Mammary epithelial cell (primary cell): ENCODE results near the gene CORO2B.
"Not testable (repeated sequence)": the region's sequence is repeated elsewhere in the genome, so short reads cannot be mapped to it uniquely, and the experiment has no call there.

Experiments
- EZH2 ChIP-seq: IDR thresholded peaks from 2 replicates; pipeline ENCODE4 v1.6.1; 2012; ENCODE audit warnings: low read length, inconsistent platforms, borderline replicate concordance
- TF ChIP-seq, protein P1 (sequence below), 2 donors: IDR thresholded peaks in 1 of 2; conservative IDR thresholded peaks in 1 of 2; 2 replicates each; pipeline ENCODE4 v1.5.1; 2011 to 2012; ENCODE audit warnings: inconsistent platforms in 2 of 2, low read length in 2 of 2, mild to moderate bottlenecking in 2 of 2, control low read depth in 1 of 2, low read depth in 1 of 2; ENCODE audit not compliant: insufficient read depth in 1 of 2; ENCODE audit errors: extremely low read depth in 1 of 2

DNA sequence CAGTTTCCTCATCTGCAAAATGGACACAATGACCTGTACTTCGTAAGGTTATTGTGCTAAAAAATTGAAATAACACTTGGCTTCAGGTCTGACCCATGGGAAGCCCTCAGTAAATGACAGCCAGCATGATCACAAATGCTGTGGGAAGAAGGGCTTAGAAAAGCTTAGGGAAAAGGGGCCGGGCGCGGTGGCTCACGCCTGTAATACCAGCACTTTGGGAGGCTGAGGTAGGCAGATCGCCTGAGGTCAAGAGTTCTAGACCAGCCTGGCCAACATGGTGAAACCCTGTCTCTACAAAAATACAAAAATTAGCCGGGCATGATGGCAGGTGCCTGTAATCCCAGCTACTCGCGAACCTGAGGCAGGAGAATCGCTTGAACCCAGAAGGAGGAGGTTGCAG lies 102.0 kb downstream of the CORO2B start:
- TF ChIP-seq, protein P1, sequence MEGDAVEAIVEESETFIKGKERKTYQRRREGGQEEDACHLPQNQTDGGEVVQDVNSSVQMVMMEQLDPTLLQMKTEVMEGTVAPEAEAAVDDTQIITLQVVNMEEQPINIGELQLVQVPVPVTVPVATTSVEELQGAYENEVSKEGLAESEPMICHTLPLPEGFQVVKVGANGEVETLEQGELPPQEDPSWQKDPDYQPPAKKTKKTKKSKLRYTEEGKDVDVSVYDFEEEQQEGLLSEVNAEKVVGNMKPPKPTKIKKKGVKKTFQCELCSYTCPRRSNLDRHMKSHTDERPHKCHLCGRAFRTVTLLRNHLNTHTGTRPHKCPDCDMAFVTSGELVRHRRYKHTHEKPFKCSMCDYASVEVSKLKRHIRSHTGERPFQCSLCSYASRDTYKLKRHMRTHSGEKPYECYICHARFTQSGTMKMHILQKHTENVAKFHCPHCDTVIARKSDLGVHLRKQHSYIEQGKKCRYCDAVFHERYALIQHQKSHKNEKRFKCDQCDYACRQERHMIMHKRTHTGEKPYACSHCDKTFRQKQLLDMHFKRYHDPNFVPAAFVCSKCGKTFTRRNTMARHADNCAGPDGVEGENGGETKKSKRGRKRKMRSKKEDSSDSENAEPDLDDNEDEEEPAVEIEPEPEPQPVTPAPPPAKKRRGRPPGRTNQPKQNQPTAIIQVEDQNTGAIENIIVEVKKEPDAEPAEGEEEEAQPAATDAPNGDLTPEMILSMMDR (conservative IDR thresholded peaks at IDR 0.05 in 1 of 2, IDR thresholded peaks at IDR 0.05 in 1 of 2; ENCODE audit: extremely low read depth in 1 of 2, insufficient read depth in 1 of 2, low read depth in 1 of 2, low read length in 2 of 2), result not testable (repeated sequence)
- not testable (repeated sequence) for TF ChIP-seq EZH2
